ENCODE data around the gene ATXN10.
"Not testable (repeated sequence)": the region's sequence is repeated elsewhere in the genome, so short reads cannot be mapped to it uniquely, and the experiment has no call there.

The ATXN10 gene

DNA sequence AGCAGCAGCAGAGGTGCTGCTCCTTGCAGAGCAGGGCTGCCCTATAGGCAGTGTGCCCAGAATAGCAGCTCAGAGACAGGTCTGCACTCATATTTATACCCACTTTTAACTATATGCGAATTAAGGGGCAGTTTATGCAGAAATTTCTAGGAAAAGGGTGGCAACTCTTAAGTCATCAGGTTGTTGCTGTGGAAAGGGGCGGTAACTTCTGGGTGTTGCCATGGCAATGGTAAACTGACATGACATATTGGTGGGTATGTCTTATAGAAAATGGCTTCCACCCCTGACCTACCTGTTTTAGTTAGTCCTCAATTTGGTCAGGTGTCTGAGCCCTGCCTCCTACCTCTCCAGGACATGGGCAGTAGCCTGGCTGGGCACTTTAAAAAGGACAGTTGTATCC lies 122.3 kb downstream of the ATXN10 start:
- Histone ChIP-seq H3K27me3 (ENCODE audit: low read depth, low read length) (no peaks in the 10 kb centered on the region), H3K4me2 (ENCODE audit: low read length) (no peak overlapping the region), H3K4me1 (ENCODE audit: low read length) (no peaks in the 10 kb centered on the region), H3K27ac (ENCODE audit: low read length) (no peak overlapping the region), H3K4me3 (ENCODE audit: low read length) (no peak overlapping the region), H3K9ac (ENCODE audit: low read length) (no peak overlapping the region), H3K79me2 (ENCODE audit: low read length) (no peaks in the 10 kb centered on the region), H4K20me1 (ENCODE audit: insufficient read depth, low read length) (no peaks in the 10 kb centered on the region), H3K9me3 (ENCODE audit: insufficient read depth, low read length) (peaks cover 8% of the 10 kb centered on the region; the same call in 1 of the 2 replicates), H2AFZ (ENCODE audit: low read depth, low read length) (no peak overlapping the region), H3K36me3 (replicated peaks; ENCODE audit: low read depth, low read length) (peaks cover 28% of the 10 kb centered on the region)
- TF ChIP-seq, protein P1, sequence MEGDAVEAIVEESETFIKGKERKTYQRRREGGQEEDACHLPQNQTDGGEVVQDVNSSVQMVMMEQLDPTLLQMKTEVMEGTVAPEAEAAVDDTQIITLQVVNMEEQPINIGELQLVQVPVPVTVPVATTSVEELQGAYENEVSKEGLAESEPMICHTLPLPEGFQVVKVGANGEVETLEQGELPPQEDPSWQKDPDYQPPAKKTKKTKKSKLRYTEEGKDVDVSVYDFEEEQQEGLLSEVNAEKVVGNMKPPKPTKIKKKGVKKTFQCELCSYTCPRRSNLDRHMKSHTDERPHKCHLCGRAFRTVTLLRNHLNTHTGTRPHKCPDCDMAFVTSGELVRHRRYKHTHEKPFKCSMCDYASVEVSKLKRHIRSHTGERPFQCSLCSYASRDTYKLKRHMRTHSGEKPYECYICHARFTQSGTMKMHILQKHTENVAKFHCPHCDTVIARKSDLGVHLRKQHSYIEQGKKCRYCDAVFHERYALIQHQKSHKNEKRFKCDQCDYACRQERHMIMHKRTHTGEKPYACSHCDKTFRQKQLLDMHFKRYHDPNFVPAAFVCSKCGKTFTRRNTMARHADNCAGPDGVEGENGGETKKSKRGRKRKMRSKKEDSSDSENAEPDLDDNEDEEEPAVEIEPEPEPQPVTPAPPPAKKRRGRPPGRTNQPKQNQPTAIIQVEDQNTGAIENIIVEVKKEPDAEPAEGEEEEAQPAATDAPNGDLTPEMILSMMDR (IDR thresholded peaks at IDR 0.05; ENCODE audit: low read depth, low read length), result no peak
- TF ChIP-seq EZH2phosphoT487 (IDR thresholded peaks at IDR 0.05; ENCODE audit: low read depth), result no peak

DNA sequence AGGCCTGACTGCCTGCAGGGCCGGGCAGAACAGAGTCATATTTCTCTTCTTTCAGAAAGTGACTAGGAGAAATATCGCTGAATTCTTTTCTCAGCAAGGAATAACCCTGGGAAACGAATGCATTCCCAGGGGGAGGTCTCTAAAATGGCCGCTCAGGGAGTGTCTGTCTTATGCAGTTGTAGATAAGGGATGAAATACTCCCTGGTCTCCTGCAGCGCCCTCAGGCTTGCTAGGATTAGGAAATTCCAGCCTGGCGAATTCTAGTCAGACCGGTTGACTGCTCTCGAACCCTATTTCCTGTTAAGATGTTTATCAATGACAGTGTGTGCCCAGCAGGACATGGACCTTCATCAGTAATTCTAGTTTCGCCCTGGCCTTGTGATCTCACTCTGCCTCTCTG lies 124.4 kb downstream of the ATXN10 start:
- not testable (repeated sequence) for H3K27me3 ChIP-seq (ENCODE audit: low read depth, low read length); H3K9ac ChIP-seq (ENCODE audit: low read length); H2AFZ ChIP-seq (ENCODE audit: low read depth, low read length); H3K4me3 ChIP-seq (ENCODE audit: low read length); H3K4me2 ChIP-seq (ENCODE audit: low read length); H3K79me2 ChIP-seq (ENCODE audit: low read length); H4K20me1 ChIP-seq (ENCODE audit: insufficient read depth, low read length); H3K27ac ChIP-seq (ENCODE audit: low read length); H3K4me1 ChIP-seq (ENCODE audit: low read length); H3K9me3 ChIP-seq (ENCODE audit: insufficient read depth, low read length)
- H3K36me3 ChIP-seq (replicated peaks; ENCODE audit: low read depth, low read length), result peaks cover 28% of the 10 kb centered on the region

DNA sequence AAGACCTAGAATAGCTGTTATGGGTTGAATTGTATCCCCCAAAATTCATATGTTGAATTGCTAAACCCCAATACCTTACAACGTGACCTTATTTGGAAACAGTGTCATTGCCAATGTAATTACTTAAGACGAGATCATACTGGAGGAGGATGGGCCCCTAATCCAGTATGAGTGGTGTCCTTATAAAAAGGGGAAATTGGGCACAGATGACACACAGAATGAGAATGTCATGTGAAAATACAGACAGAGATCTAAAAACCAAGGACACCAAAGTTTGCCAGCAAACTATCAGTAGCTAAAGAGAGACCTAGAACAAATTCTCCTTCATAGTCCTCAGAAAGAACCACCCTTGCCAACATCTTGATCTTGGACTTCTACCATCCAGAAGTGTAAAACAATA lies 127.7 kb downstream of the ATXN10 start:
- Histone ChIP-seq H4K20me1 (ENCODE audit: insufficient read depth, low read length) (no peaks in the 10 kb centered on the region), H3K9me3 (ENCODE audit: insufficient read depth, low read length) (peaks cover 8% of the 10 kb centered on the region; the same call in 1 of the 2 replicates), H3K4me3 (ENCODE audit: low read length) (no peak overlapping the region), H3K9ac (ENCODE audit: low read length) (no peak overlapping the region), H3K4me1 (ENCODE audit: low read length) (no peaks in the 10 kb centered on the region), H3K79me2 (ENCODE audit: low read length) (no peaks in the 10 kb centered on the region), H3K36me3 (replicated peaks; ENCODE audit: low read depth, low read length) (peaks cover 23% of the 10 kb centered on the region), H3K4me2 (ENCODE audit: low read length) (no peak overlapping the region), H3K27ac (ENCODE audit: low read length) (no peak overlapping the region), H2AFZ (ENCODE audit: low read depth, low read length) (no peak overlapping the region), H3K27me3 (ENCODE audit: low read depth, low read length) (no peaks in the 10 kb centered on the region)
- TF ChIP-seq, protein P1 (IDR thresholded peaks at IDR 0.05; ENCODE audit: low read depth, low read length), result no peak
- TF ChIP-seq EZH2phosphoT487 (IDR thresholded peaks at IDR 0.05; ENCODE audit: low read depth), result no peak

- H3K36me3 ChIP-seq (replicated peaks; ENCODE audit: low read depth, low read length), result peaks cover 9% of the 10 kb centered on the region
- no peaks in the 10 kb centered on the region for H3K9me3 ChIP-seq (ENCODE audit: insufficient read depth, low read length)
- H3K4me3 ChIP-seq (ENCODE audit: low read length), result no peak overlapping the region
- TF ChIP-seq, protein P1 (IDR thresholded peaks at IDR 0.05; ENCODE audit: low read depth, low read length), result no peak
- no peak for TF ChIP-seq EZH2phosphoT487 (IDR thresholded peaks at IDR 0.05; ENCODE audit: low read depth)
- no peaks in the 10 kb centered on the region for H3K27me3 ChIP-seq (ENCODE audit: low read depth, low read length)
- no peak overlapping the region for H2AFZ ChIP-seq (ENCODE audit: low read depth, low read length)
- no peak overlapping the region for H3K9ac ChIP-seq (ENCODE audit: low read length)
- H4K20me1 ChIP-seq (ENCODE audit: insufficient read depth, low read length), result peaks cover 5% of the 10 kb centered on the region; the same call in 1 of the 2 replicates
- H3K4me1 ChIP-seq (ENCODE audit: low read length), result no peaks in the 10 kb centered on the region
- H3K79me2 ChIP-seq (ENCODE audit: low read length), result no peaks in the 10 kb centered on the region
- H3K4me2 ChIP-seq (ENCODE audit: low read length), result no peak overlapping the region
- no peak overlapping the region for H3K27ac ChIP-seq (ENCODE audit: low read length)
Observed at GRCh38 chr22:45802054-45802453, 130.4 kb downstream of the ATXN10 start.

Measured in OCI-LY3 (cell line).